Parathyroid adenoma (tissue), 2 donors: ENCODE data around the gene BEST2.

ENCODE experiments used
- H2AFZ ChIP-seq: fragments of 300-600 bp; sonication (generic); one replicate; pipeline ENCODE4 v1.7.0; 2017; ENCODE audit warnings: antibody characterized with exemption, mild to moderate bottlenecking
- H3K27ac ChIP-seq: fragments of 300-600 bp; sonication (generic); one replicate; pipeline ENCODE4 v1.7.0; 2017
- H3K27me3 ChIP-seq: fragments of 300-600 bp; sonication (generic); one replicate; pipeline ENCODE4 v1.7.0; 2017; ENCODE audit warnings: low read length; ENCODE audit not compliant: control insufficient read depth, insufficient read depth
- H3K36me3 ChIP-seq: fragments of 300-600 bp; sonication (generic); one replicate; pipeline ENCODE4 v1.7.0; 2017; ENCODE audit warnings: low read length; ENCODE audit not compliant: control insufficient read depth, insufficient read depth
- H3K4me1 ChIP-seq: fragments of 300-600 bp; sonication (generic); one replicate; pipeline ENCODE4 v1.7.0; 2017; ENCODE audit warnings: control low read depth
- H3K4me2 ChIP-seq: fragments of 300-600 bp; sonication (generic); one replicate; pipeline ENCODE4 v1.7.0; 2017; ENCODE audit warnings: low read length
- H3K4me3 ChIP-seq: fragments of 300-600 bp; sonication (generic); one replicate; pipeline ENCODE4 v1.7.0; 2017; ENCODE audit warnings: low read depth, low read length
- H3K79me2 ChIP-seq: fragments of 300-600 bp; sonication (generic); one replicate; pipeline ENCODE4 v1.7.0; 2017; ENCODE audit warnings: control low read depth
- H3K9ac ChIP-seq: fragments of 300-600 bp; sonication (generic); one replicate; pipeline ENCODE4 v1.7.0; 2017; ENCODE audit warnings: mild to moderate bottlenecking
- H3K9me3 ChIP-seq: fragments of 300-600 bp; sonication (generic); one replicate; pipeline ENCODE4 v1.7.0; 2017; ENCODE audit warnings: low read length; ENCODE audit not compliant: control insufficient read depth
- CTCF ChIP-seq: fragments of 300-600 bp; sonication (generic); IDR thresholded peaks from one replicate; pipeline ENCODE4 v1.7.0; 2017; ENCODE audit warnings: antibody characterized with exemption, mild to moderate bottlenecking
- donor health status: primary hyperparathyroidism.

Gene BEST2

GRCh38 chr19:12804051-12804450 is 52.5 kb downstream of the BEST2 start:
- no peak overlapping the region for H3K9ac ChIP-seq
- no peak overlapping the region for H3K4me2 ChIP-seq
- H2AFZ ChIP-seq: no peak overlapping the region
- no peak overlapping the region for H3K27ac ChIP-seq
- no peaks in the 10 kb centered on the region for H3K36me3 ChIP-seq
- H3K27me3 ChIP-seq: no peaks in the 10 kb centered on the region
- peaks cover 14% of the 10 kb centered on the region for H3K79me2 ChIP-seq
- H3K9me3 ChIP-seq: no peaks in the 10 kb centered on the region
- no peak for TF ChIP-seq CTCF
- H3K4me3 ChIP-seq: no peak overlapping the region
- peaks cover 17% of the 10 kb centered on the region for H3K4me1 ChIP-seq

GRCh38 chr19:12806242-12807081 is 54.9 kb downstream of the BEST2 start, which contains the start of gene RNASEH2A:
Gene RNASEH2A (plus strand): TSS chr19:12806584. CDS start chr19:12806674, 90 bp downstream.
- Histone ChIP-seq H3K27ac (peak within 1 kb of the TSS; percentile 32), H3K9me3 (no peaks in the 10 kb centered on the region), H3K4me2 (peak within 1 kb of the TSS; percentile 93), H2AFZ (peak within 1 kb of the TSS; percentile 95), H3K9ac (peak within 1 kb of the TSS; percentile 24), H3K4me1 (peaks cover 10% of the 10 kb centered on the region), H3K4me3 (peak within 1 kb of the TSS; percentile 72), H3K79me2 (peaks cover 1% of the 10 kb centered on the region), H3K27me3 (no peaks in the 10 kb centered on the region), H3K36me3 (no peaks in the 10 kb centered on the region)
- TF ChIP-seq CTCF: no peak
